Spinal cord (tissue), 10 donors: ENCODE measurements around the gene RPTOR. TPM values are rescaled to one million over a fixed set of nuclear protein-coding genes. Genes with fewer than 3 reads are reported as not detected.

Source experiments
- DNase-seq, 6 donors: peaks; one replicate each; pipeline versions ENCODE4 v3.0.0 to v3.0.0-alpha.2; 2013 to 2015; ENCODE audit warnings: low spot score in 6 of 6, low read depth in 4 of 6
- H3K27ac ChIP-seq: one replicate; pipeline ENCODE4 v1.5.1; 2013; ENCODE audit warnings: low read depth, low read length, control low read depth
- H3K27me3 ChIP-seq: one replicate; pipeline ENCODE4 v1.6.1; 2013; ENCODE audit warnings: low read length; ENCODE audit not compliant: control insufficient read depth, insufficient read depth
- H3K36me3 ChIP-seq: one replicate; pipeline ENCODE4 v1.6.1; 2013; ENCODE audit warnings: low read length; ENCODE audit not compliant: control insufficient read depth, insufficient read depth
- H3K4me1 ChIP-seq: one replicate; pipeline ENCODE4 v1.6.1; 2013; ENCODE audit warnings: low read length; ENCODE audit not compliant: control insufficient read depth, insufficient read depth
- H3K4me3 ChIP-seq: one replicate; pipeline ENCODE4 v1.5.1; 2013; ENCODE audit warnings: low read depth, low read length, control low read depth
- H3K9me3 ChIP-seq: one replicate; pipeline ENCODE4 v1.6.1; 2013; ENCODE audit warnings: low read length; ENCODE audit not compliant: control insufficient read depth, insufficient read depth
- WGBS: methylation state at CpG from one replicate; pipeline ENCODE4 v1.1.5; 2013; ENCODE audit warnings: missing lambda C conversion rate; ENCODE audit not compliant: insufficient coverage; 5-methylcytosine and 5-hydroxymethylcytosine counted together
- polyA plus RNA-seq, 2 donors: library from polyadenylated mRNA; unstranded; fragments of 120-200 nt; gene quantifications; one replicate each; pipeline ENCODE4 v1.2.1, GENCODE V29; 2013; ENCODE audit not compliant: insufficient read length in 2 of 2
- total RNA-seq, 2 donors: library from RNA; depleted of rRNA in 1 of 2; stranded (reverse); fragments of 120-200 nt in 1 of 2; fragments of >200 nt in 1 of 2; gene quantifications; one replicate each; pipeline versions ENCODE4 v1.2.3 to v1.2.4, GENCODE V29; 2013 to 2014
- donor health status: healthy.

Gene RPTOR
- total and polyA plus RNA-seq, 4 donors: 17.1 to 27.2 (median 21.6) TPM

GRCh38 chr17:80861892-80862291 is 317.3 kb downstream of the RPTOR start:
- H3K4me3 ChIP-seq: no peak overlapping the region
- H3K9me3 ChIP-seq: no peaks in the 10 kb centered on the region
- H3K27me3 ChIP-seq: no peaks in the 10 kb centered on the region
- DNase-seq: peak in 2 of 6 donors; percentile 77 to 92
- no peak overlapping the region for H3K27ac ChIP-seq
- peaks cover 43% of the 10 kb centered on the region for H3K4me1 ChIP-seq
- H3K36me3 ChIP-seq: peaks cover 41% of the 10 kb centered on the region
- 20% methylated on average over 8 of the region's 8 CpGs for WGBS

DNA sequence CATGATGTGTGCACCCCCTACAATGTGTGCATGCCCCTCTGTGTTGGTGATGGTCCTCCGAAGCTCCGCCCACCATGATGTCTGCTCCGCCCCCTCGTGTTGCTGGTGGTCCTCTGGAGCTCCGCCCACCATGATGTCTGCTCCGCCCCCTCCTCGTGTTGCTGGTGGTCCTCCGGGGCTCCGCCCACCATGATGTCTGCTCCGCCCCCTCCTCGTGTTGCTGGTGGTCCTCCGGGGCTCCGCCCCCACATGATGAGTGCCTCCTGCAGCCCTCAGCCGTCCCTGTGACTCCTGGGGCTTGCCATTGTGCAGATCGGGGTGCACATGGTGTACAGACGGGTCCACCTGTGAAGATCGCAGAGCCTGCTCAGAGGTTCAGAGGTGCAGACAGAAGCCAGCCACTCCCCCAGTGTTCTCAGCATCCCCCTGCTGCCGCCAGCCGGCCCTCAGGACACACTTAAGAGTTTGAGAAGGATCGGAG is 317.9 kb downstream of the RPTOR start:
- WGBS: 87% methylated on average over 20 of the region's 20 CpGs
- no peak for DNase-seq
- Histone ChIP-seq H3K4me3 (no peak overlapping the region), H3K27me3 (no peaks in the 10 kb centered on the region), H3K36me3 (peaks cover 34% of the 10 kb centered on the region), H3K27ac (no peak overlapping the region), H3K9me3 (no peaks in the 10 kb centered on the region), H3K4me1 (peaks cover 43% of the 10 kb centered on the region)

GRCh38 chr17:80862978-80863377 is 318.3 kb downstream of the RPTOR start:
- no peak overlapping the region for H3K27ac ChIP-seq
- no peak for DNase-seq
- H3K4me1 ChIP-seq: peaks cover 43% of the 10 kb centered on the region
- H3K36me3 ChIP-seq: peaks cover 30% of the 10 kb centered on the region
- WGBS: 94% methylated on average over 7 of the region's 10 CpGs
- H3K9me3 ChIP-seq: no peaks in the 10 kb centered on the region
- H3K4me3 ChIP-seq: no peak overlapping the region
- no peaks in the 10 kb centered on the region for H3K27me3 ChIP-seq

DNA sequence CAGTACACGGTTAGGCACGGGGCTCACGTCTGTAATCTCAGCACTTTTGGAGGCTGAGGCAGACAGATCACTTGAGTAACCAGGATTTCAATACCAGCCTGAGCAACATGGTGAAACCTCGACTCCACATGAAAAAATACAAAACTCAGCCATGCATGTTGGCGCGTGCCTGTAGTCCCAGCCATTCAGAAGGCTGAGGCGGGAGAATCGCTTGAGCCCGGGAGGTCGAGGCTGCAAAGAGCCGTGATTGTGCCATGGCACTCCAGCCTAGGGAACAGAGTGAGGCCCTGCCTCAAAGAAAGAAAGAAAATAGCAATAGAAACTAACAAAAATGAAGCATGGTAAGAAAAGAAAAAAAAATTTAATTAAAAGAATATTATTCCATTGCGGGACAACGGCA is 319.0 kb downstream of the RPTOR start:
- H3K4me3 ChIP-seq: no peak overlapping the region
- 94% methylated on average over 11 of the region's 13 CpGs for WGBS
- no peak for DNase-seq
- H3K9me3 ChIP-seq: no peaks in the 10 kb centered on the region
- H3K36me3 ChIP-seq: peaks cover 23% of the 10 kb centered on the region
- H3K27me3 ChIP-seq: no peaks in the 10 kb centered on the region
- H3K4me1 ChIP-seq: peaks cover 37% of the 10 kb centered on the region
- no peak overlapping the region for H3K27ac ChIP-seq

DNA sequence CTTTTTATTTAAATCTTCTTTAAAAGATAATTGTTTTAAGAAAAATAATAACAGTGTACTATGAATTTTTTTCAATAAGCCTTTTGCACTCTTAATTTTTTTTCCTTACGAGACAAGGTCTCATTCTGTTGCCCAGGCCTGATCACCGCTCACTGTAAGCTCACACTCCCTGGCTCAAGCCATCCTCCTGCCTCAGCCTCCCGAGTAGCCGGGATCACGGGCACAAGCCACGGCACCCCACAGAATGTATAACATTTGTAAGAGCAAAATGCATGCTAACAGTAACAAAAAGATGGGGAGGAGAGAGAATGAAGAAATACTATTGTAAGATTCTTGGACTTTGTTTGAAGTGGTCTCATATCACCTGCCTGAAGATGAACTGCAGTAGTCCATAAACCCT is 320.1 kb downstream of the RPTOR start:
- peaks cover 25% of the 10 kb centered on the region for H3K4me1 ChIP-seq
- H3K27me3 ChIP-seq: no peaks in the 10 kb centered on the region
- no peak for DNase-seq
- WGBS: no CpG with 5 or more reads among the region's 6 CpGs
- H3K36me3 ChIP-seq: peaks cover 19% of the 10 kb centered on the region
- no peak overlapping the region for H3K27ac ChIP-seq
- no peak overlapping the region for H3K4me3 ChIP-seq
- no peaks in the 10 kb centered on the region for H3K9me3 ChIP-seq

DNA sequence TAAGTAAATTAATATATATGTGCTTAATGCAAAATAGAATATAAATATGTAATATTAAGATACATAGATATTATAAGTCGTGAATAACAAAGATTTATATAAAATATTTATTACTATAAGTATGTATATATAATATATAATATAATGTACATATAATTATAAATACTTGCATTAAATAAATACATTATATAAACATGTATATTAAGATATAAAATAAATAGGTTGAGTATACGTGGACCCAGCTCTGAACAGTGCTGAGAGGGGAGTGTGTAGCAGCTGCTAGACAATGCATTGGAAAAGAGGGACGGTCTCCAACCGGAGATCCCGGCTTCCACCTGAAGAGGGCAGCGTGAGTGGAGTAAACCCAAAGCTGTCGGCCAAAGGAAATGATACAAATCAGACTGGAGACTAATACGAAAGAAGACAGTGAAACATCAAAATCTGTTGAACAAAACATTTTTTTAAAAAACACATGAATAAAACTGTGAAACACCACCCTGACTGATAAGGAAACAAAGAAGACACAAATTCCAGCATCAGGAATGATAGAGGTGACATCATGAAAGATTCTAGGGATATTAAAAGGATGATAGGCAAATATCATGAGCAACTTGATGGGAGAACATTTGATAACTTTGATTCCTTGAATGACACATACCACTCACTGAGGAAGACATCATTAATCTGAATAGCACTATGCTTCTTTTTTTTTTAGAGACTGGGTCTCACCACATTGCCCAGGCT is 321.6 kb downstream of the RPTOR start:
- no peaks in the 10 kb centered on the region for H3K9me3 ChIP-seq

GRCh38 chr17:80868022-80868609 is 323.5 kb downstream of the RPTOR start:
- peaks cover 3% of the 10 kb centered on the region for H3K36me3 ChIP-seq
- H3K9me3 ChIP-seq: no peaks in the 10 kb centered on the region
- WGBS: 100% methylated on average over 3 of the region's 5 CpGs
- no peak for DNase-seq
- H3K27me3 ChIP-seq: no peaks in the 10 kb centered on the region
- no peak overlapping the region for H3K27ac ChIP-seq
- no peak overlapping the region for H3K4me3 ChIP-seq
- H3K4me1 ChIP-seq: peaks cover 21% of the 10 kb centered on the region

More for the DNA sequence above, 321.6 kb downstream of the RPTOR start:
- WGBS: 0% methylated on average over 7 of the region's 8 CpGs
- H3K4me3 ChIP-seq: no peak overlapping the region
- H3K36me3 ChIP-seq: peaks cover 11% of the 10 kb centered on the region
- no peaks in the 10 kb centered on the region for H3K27me3 ChIP-seq
- H3K27ac ChIP-seq: no peak overlapping the region
- peak in 2 of 6 donors; percentile 88 to 94 for DNase-seq
- peaks cover 15% of the 10 kb centered on the region for H3K4me1 ChIP-seq

GRCh38 chr17:80869481-80870145 is 325.0 kb downstream of the RPTOR start:
- H3K4me3 ChIP-seq: no peak overlapping the region
- 91% methylated on average over 6 of the region's 7 CpGs for WGBS
- peaks cover 33% of the 10 kb centered on the region for H3K4me1 ChIP-seq
- no peaks in the 10 kb centered on the region for H3K36me3 ChIP-seq
- no peaks in the 10 kb centered on the region for H3K9me3 ChIP-seq
- no peak overlapping the region for H3K27ac ChIP-seq
- H3K27me3 ChIP-seq: no peaks in the 10 kb centered on the region
- DNase-seq: peak in 1 of 6 donors; percentile 15

GRCh38 chr17:80870401-80870800 is 325.8 kb downstream of the RPTOR start:
- 85% methylated on average over 7 of the region's 8 CpGs for WGBS
- peaks cover 3% of the 10 kb centered on the region for H3K36me3 ChIP-seq

More at GRCh38 chr17:80870401-80870800, 325.8 kb downstream of the RPTOR start:
- H3K4me3 ChIP-seq: no peak overlapping the region
- H3K9me3 ChIP-seq: no peaks in the 10 kb centered on the region
- DNase-seq: no peak
- H3K27ac ChIP-seq: no peak overlapping the region
- H3K27me3 ChIP-seq: no peaks in the 10 kb centered on the region
- peaks cover 33% of the 10 kb centered on the region for H3K4me1 ChIP-seq
